NCI-H1092 (cell line): Measurements from ENCODE around the gene MUS81.
"Not testable (repeated sequence)": the region's sequence is repeated elsewhere in the genome, so short reads cannot be mapped to it uniquely, and the experiment has no call there.

Experiments
- DNase-seq: peaks from one replicate; lab custom pipeline; 2025; lab: John Stamatoyannopoulos, UW

The MUS81 gene

GRCh38 chr11:65873318-65874156 is 13.3 kb downstream of the MUS81 start:
- DNase-seq, result peak; percentile 87

DNA sequence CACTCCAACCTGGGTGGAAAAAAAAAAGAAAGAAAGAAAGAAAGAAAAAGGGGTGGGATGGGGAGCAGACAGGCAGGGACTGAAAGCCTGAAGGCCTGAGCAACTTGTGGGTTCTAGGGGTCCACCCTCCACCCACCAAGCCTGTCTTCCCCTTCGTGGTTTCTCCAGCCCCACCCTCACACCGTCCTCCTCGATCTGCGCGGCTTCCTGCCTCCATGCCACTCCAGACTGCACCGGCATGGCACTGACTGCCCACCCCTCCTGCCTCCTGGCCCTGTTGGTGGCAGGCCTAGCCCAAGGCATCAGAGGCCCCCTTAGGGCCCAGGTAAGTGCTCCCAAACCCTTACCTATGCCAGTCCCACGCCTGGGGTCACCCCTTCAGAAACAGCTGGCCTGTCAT is 19.4 kb downstream of the MUS81 start, which contains the start of gene CTSW:
Gene CTSW, plus strand, starts transcription at position 221 of the 400 bp plus-strand sequence. Its CDS starts 18 bp downstream, at position 239.
- DNase-seq, result no peak

DNA sequence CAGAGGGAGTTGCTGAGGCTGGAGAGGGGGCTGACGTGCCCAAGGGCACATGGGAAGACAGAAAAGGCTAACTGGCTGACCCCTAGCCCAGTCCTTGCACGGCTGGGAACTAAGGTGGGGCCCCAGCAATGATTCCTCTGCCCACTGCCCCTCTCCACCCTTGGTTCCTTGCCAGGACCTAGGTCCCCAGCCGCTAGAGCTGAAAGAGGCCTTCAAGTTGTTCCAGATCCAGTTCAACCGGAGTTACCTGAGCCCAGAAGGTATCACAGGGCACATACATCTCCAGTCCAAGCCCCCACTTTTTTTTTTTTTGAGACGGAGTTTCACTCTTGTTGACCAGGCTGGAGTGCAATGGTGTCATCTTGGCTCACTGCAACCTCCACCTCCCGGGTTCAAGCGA is 19.8 kb downstream of the MUS81 start:
- DNase-seq, result no peak

GRCh38 chr11:65880844-65881421 is 20.7 kb downstream of the MUS81 start:
- no peak for DNase-seq

DNA sequence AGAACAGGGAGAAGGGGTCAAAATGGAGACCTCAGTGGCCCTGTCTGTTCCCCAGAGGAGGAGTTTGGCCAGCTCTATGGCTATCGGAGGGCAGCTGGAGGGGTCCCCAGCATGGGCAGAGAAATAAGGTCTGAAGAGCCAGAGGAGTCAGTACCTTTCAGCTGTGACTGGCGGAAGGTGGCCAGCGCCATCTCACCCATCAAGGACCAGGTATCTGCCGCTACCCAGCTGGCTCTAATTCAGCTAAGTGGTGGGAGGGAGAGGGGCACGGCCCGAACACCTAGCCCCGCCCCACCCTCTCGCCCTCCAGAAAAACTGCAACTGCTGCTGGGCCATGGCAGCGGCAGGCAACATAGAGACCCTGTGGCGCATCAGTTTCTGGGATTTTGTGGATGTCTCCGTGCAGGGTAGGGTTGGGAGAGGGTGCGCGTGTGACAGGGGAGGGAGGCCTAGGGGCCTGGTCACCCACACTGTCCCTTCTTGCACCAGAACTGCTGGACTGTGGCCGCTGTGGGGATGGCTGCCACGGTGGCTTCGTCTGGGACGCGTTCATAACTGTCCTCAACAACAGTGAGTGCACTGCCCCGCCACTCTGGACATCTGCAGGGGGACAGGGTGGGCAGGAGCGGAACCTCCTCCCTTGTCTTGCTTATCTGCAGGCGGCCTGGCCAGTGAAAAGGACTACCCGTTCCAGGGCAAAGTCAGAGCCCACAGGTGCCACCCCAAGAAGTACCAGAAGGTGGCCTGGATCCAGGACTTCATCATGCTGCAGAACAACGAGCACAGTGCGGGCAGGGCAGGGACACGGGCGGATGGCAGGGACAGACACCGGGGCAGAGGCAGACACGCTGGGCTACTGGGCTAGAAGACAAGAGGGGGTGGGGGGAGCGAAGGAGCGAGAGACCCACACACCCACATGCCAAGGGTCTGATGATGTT is 22.2 kb downstream of the MUS81 start:
- DNase-seq, result no peak

- DNase-seq, result no peak
Observed at GRCh38 chr11:65883058-65883761, 23.0 kb downstream of the MUS81 start.

- DNase-seq, result no peak
Observed at GRCh38 chr11:65883786-65884715, 23.8 kb downstream of the MUS81 start.

DNA sequence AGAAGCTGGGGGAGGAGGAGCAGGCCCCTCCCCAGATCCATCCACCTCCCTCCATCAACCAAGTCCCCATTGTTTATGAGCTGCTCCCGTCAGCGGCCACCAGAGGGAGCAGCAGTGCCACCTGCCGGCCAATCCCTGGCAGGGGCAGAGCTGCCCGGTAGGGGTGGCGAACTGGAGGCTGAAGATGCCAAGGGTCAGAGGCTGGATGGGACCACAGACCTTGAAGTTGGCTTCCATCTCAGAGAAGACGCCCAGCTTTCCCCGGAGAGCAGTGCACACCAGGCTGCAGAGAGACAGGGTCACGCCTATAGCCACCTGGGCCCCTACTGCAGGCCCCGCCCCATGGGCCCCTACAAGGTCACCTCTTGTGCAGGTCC is 24.5 kb downstream of the MUS81 start:
- DNase-seq, result peak; percentile 69

DNA sequence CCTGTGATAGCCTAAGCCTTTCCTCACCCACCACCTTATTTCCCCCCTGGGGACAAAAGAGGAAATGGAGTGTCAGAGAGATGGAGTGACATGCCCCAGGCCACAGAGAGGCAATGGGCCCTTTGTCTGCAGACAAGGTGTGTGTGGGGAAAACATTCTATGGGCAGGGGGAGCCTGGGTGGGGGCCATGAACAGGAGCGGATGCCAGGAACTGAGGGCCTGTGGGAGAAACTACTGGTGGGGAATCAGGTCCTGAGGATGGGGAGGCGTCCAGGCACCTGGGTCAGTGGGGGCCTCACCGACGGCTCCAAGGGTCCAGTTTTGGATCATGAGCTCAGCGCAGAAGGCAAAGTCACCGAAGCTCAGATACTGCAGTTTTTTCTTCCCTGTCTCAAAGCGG is 25.0 kb downstream of the MUS81 start:
- DNase-seq, result no peak

GRCh38 chr11:65885808-65886536 is 25.7 kb downstream of the MUS81 start:
- no peak for DNase-seq

GRCh38 chr11:65886826-65887722 is 26.8 kb downstream of the MUS81 start:
- DNase-seq, result no peak

DNA sequence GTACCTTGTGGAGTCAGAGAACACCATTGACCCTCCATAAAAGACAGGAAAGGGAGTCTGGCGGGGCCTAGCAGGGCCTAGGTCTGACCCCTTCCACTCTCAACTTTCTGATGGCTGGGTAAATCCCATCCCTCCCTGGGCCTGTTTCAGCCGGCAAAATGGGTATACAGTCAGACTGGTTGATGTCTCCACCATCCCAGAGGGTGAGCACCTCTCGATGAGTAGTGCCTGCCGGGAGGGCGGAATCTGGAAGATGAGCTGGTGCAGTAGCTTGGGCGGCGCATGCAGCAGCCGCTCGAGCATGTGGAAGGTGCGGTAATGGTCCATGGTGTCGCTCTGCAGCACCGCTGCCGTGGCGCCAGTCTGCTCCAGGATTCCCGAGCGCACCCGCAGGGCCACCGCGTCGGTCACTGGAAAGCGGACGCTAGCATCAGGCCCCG is 27.5 kb downstream of the MUS81 start:
- no peak for DNase-seq

GRCh38 chr11:65888163-65888814 is 28.1 kb downstream of the MUS81 start, which contains the start of gene FIBP:
TSS of gene FIBP (minus strand) at chr11:65888471. CDS start at chr11:65888418, 53 bp downstream.
- DNase-seq, result peak; percentile 98

GRCh38 chr11:65890324-65891218 is 30.3 kb downstream of the MUS81 start, which contains the start of gene CCDC85B:
TSS of gene CCDC85B (plus strand) at chr11:65890673. CDS start at chr11:65890784, 111 bp downstream.
- peak; percentile 95 for DNase-seq

GRCh38 chr11:65891219-65892136 is 31.2 kb downstream of the MUS81 start:
- DNase-seq, result peak; percentile 64

- not testable (repeated sequence) for DNase-seq
Observed at GRCh38 chr11:65892137-65892540, 31.9 kb downstream of the MUS81 start.
